Stimulated activated naive CD8-positive, alpha-beta T cell treated with anti-CD3 and anti-CD28 coated beads, Interleukin-15, Interleukin-2, amounts not matched to agents 100 ng/mL and 50 ng/mL, for 24 hours (primary cell): ENCODE results near the gene JPH4.
A peak's percentile ranks its signal among the peaks of the same experiment; 100 is the strongest.

Experiments used
- H3K27ac Mint-ChIP-seq: one replicate; pipeline ENCODE4 v1.8.0; 2021; ENCODE audit warnings: mild to moderate bottlenecking, mixed read lengths
- H3K27me3 Mint-ChIP-seq: one replicate; pipeline ENCODE4 v1.8.0; 2021; ENCODE audit warnings: mixed read lengths
- H3K36me3 Mint-ChIP-seq: one replicate; pipeline ENCODE4 v1.8.0; 2021; ENCODE audit warnings: low read depth, mixed read lengths
- H3K4me1 Mint-ChIP-seq: one replicate; pipeline ENCODE4 v1.8.0; 2021; ENCODE audit warnings: low read depth, mixed read lengths
- H3K4me3 Mint-ChIP-seq: one replicate; pipeline ENCODE4 v1.8.0; 2021; ENCODE audit warnings: mild to moderate bottlenecking, mixed read lengths
- H3K9me3 Mint-ChIP-seq: one replicate; pipeline ENCODE4 v1.8.0; 2021; ENCODE audit warnings: mixed read lengths

JPH4 gene

DNA sequence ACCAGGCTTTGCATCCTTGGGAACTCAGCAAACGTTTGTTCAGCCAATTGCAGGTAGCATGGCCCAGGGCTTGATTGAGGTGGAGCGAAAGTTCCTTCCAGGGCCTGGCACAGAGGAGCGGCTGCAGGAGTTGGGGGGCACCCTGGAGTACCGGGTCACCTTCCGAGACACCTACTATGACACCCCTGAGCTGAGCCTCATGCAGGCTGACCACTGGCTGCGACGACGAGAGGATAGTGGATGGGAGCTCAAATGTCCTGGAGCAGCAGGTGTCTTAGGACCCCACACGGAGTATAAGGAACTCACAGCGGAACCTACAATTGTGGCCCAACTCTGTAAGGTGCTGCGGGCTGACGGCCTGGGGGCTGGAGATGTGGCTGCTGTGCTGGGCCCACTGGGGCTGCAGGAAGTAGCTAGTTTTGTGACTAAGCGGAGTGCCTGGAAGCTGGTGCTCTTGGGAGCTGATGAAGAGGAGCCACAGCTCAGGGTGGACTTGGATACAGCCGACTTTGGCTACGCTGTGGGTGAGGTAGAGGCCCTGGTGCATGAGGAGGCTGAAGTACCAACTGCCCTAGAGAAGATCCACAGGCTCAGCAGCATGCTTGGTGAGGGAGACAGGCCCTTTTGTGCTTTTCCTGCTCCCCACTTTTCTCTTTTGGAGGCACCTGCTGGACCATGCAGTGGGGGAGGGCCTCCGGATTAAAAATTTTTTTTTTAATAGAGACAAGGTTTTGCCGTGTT lies 21.7 kb downstream of the JPH4 start:
- H3K27ac Mint-ChIP-seq, result peak overlapping the region; percentile 94
- H3K27me3 Mint-ChIP-seq, result no peaks in the 10 kb centered on the region
- H3K4me3 Mint-ChIP-seq, result peak overlapping the region; percentile 93
- H3K36me3 Mint-ChIP-seq, result peaks cover 28% of the 10 kb centered on the region
- no peaks in the 10 kb centered on the region for H3K9me3 Mint-ChIP-seq
- H3K4me1 Mint-ChIP-seq, result peaks cover 60% of the 10 kb centered on the region

GRCh38 chr14:23555882-23556699 lies 22.5 kb downstream of the JPH4 start, which contains the start of gene THTPA:
Gene THTPA (plus strand): TSS chr14:23556271. CDS start chr14:23556758, 487 bp downstream.
- Mint-ChIP-seq H3K4me1 (peaks cover 57% of the 10 kb centered on the region), H3K36me3 (peaks cover 23% of the 10 kb centered on the region), H3K9me3 (no peaks in the 10 kb centered on the region), H3K27me3 (no peaks in the 10 kb centered on the region), H3K27ac (peak within 1 kb of the TSS; percentile 94), H3K4me3 (peak within 1 kb of the TSS; percentile 93)

DNA sequence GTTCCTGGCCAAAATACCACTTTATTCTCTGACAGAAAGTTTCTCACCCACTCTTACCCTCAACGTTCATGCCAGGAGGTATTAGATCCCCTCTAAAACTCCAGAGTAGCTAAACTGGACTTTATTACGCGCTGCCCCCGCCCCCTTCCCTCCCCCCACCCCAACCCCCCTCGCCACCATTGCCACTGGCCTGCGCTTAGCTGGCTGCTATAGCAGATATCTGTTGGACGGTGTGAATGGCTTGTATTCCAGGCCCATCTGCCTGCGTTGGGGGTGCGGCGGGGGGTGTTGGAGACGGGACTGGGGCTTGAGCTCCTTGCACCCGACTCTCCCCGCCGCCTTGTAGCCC lies 23.1 kb downstream of the JPH4 start:
- H3K4me3 Mint-ChIP-seq, result peak overlapping the region; percentile 93
- peaks cover 22% of the 10 kb centered on the region for H3K36me3 Mint-ChIP-seq
- H3K4me1 Mint-ChIP-seq, result peaks cover 52% of the 10 kb centered on the region
- H3K9me3 Mint-ChIP-seq, result no peaks in the 10 kb centered on the region
- peak overlapping the region; percentile 94 for H3K27ac Mint-ChIP-seq
- no peaks in the 10 kb centered on the region for H3K27me3 Mint-ChIP-seq

- H3K4me3 Mint-ChIP-seq, result peak within 1 kb of the TSS; percentile 70
Observed at GRCh38 chr14:23551266-23552028, 27.1 kb downstream of the JPH4 start, which contains the start of gene ZFHX2. Gene ZFHX2 (minus strand): TSS chr14:23551765. CDS start chr14:23535325, 16,440 bp downstream.

DNA sequence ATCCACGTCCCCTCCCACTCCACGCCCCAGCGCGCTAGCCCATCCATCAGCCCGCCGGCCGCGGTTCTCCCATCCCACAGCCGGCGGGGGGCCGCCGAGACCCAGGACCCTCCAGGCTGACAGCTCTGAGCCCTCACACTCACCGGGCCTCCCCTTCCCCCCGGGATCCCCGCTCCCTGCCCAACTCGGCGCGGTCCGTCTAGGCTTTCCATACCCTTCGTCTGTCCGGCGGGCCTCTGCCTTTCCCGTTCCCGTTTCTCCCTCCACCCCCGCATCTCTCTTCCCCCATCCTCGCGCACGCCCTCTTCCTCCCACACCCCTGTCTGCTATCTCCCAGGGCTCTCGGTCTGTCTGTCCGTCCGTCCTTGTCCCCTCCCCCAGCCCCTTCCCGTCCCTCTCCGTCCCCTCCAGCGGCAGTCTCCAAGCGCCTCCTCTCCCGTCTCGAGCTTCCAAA lies 27.8 kb downstream of the JPH4 start:
- Mint-ChIP-seq H3K36me3 (no peaks in the 10 kb centered on the region), H3K9me3 (no peaks in the 10 kb centered on the region), H3K4me1 (peaks cover 12% of the 10 kb centered on the region), H3K27me3 (no peaks in the 10 kb centered on the region), H3K27ac (peak overlapping the region; percentile 11), H3K4me3 (peak overlapping the region; percentile 70)

More at GRCh38 chr14:23551266-23552028, 27.1 kb downstream of the JPH4 start, which contains the start of gene ZFHX2:
- H3K27ac Mint-ChIP-seq, result peak within 1 kb of the TSS; percentile 78
- no peaks in the 10 kb centered on the region for H3K27me3 Mint-ChIP-seq
- H3K9me3 Mint-ChIP-seq, result no peaks in the 10 kb centered on the region
- H3K4me1 Mint-ChIP-seq, result peaks cover 16% of the 10 kb centered on the region
- no peaks in the 10 kb centered on the region for H3K36me3 Mint-ChIP-seq

- Mint-ChIP-seq H3K27me3 (no peaks in the 10 kb centered on the region), H3K9me3 (no peaks in the 10 kb centered on the region), H3K36me3 (no peaks in the 10 kb centered on the region), H3K4me1 (peaks cover 10% of the 10 kb centered on the region), H3K27ac (no peak overlapping the region), H3K4me3 (no peak overlapping the region)
Observed at GRCh38 chr14:23550131-23550811, 28.3 kb downstream of the JPH4 start.

GRCh38 chr14:23548351-23549318 lies 30.0 kb downstream of the JPH4 start:
- no peak overlapping the region for H3K4me3 Mint-ChIP-seq

GRCh38 chr14:23547924-23548323 lies 30.7 kb downstream of the JPH4 start:
- Mint-ChIP-seq H3K27me3 (no peaks in the 10 kb centered on the region), H3K27ac (no peak overlapping the region), H3K36me3 (no peaks in the 10 kb centered on the region), H3K9me3 (no peaks in the 10 kb centered on the region), H3K4me3 (no peak overlapping the region), H3K4me1 (peaks cover 5% of the 10 kb centered on the region)

More at GRCh38 chr14:23548351-23549318, 30.0 kb downstream of the JPH4 start:
- H3K27me3 Mint-ChIP-seq, result no peaks in the 10 kb centered on the region
- H3K27ac Mint-ChIP-seq, result no peak overlapping the region
- no peaks in the 10 kb centered on the region for H3K36me3 Mint-ChIP-seq
- H3K9me3 Mint-ChIP-seq, result no peaks in the 10 kb centered on the region
- H3K4me1 Mint-ChIP-seq, result peaks cover 5% of the 10 kb centered on the region

GRCh38 chr14:23546450-23547035 lies 32.0 kb downstream of the JPH4 start:
- no peaks in the 10 kb centered on the region for H3K27me3 Mint-ChIP-seq
- H3K27ac Mint-ChIP-seq, result no peak overlapping the region
- H3K36me3 Mint-ChIP-seq, result no peaks in the 10 kb centered on the region
- no peaks in the 10 kb centered on the region for H3K9me3 Mint-ChIP-seq
- H3K4me3 Mint-ChIP-seq, result no peak overlapping the region
- no peaks in the 10 kb centered on the region for H3K4me1 Mint-ChIP-seq

GRCh38 chr14:23545740-23546365 lies 32.7 kb downstream of the JPH4 start:
- Mint-ChIP-seq H3K4me1 (no peaks in the 10 kb centered on the region), H3K9me3 (no peaks in the 10 kb centered on the region), H3K27me3 (no peaks in the 10 kb centered on the region), H3K36me3 (no peaks in the 10 kb centered on the region), H3K27ac (no peak overlapping the region), H3K4me3 (no peak overlapping the region)

- Mint-ChIP-seq H3K27me3 (peaks cover 4% of the 10 kb centered on the region), H3K9me3 (no peaks in the 10 kb centered on the region), H3K4me1 (no peaks in the 10 kb centered on the region), H3K4me3 (no peak overlapping the region), H3K27ac (no peak overlapping the region), H3K36me3 (no peaks in the 10 kb centered on the region)
Observed at GRCh38 chr14:23544511-23545447, 33.8 kb downstream of the JPH4 start.

DNA sequence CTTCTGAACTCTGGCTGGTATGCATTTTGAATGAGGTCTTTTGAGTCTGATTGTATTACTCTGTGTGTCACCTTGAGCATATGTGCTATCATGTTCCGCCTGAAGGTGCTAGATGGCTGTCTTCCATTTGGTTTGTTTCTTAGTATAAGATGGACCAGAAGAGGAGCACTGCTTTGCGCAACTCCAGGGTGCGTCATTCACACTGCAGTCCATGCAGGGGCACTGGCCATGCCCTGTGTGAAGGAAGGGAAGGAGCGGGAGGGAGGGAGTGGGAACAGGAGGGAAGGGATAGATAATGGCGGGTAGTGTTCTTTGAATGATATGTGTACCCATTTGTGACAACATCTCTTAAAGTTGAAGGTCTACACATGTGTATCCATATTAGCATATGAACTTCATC lies 35.2 kb downstream of the JPH4 start:
- H3K36me3 Mint-ChIP-seq, result no peaks in the 10 kb centered on the region
- H3K4me3 Mint-ChIP-seq, result no peak overlapping the region
- H3K9me3 Mint-ChIP-seq, result no peaks in the 10 kb centered on the region
- H3K27ac Mint-ChIP-seq, result no peak overlapping the region
- H3K4me1 Mint-ChIP-seq, result no peaks in the 10 kb centered on the region
- H3K27me3 Mint-ChIP-seq, result peaks cover 4% of the 10 kb centered on the region
